ENCODE measurements around the gene COMP.
"Not testable (repeated sequence)": the region's sequence is repeated elsewhere in the genome, so short reads cannot be mapped to it uniquely, and the experiment has no call there.

DNA sequence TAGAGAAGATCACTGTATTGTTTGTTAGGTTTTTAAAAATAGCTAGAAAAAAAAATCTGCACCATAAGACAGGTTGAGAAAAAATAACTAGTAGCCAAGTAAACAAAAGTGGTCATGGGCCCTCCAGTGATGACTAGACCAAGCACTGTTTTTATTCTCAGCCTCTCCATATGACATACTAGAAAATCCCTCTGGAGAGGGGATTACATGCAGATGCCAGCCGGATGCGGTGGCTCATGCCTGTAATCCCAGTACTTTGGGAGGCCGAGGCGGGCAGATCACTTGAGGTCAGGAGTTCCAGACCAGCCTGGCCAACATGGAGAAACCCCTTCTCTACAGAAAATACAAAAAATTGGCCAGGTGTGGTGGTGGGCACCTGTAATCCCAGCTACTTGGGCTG, 25.5 kb upstream of the COMP start:
- TF ChIP-seq, protein P1, sequence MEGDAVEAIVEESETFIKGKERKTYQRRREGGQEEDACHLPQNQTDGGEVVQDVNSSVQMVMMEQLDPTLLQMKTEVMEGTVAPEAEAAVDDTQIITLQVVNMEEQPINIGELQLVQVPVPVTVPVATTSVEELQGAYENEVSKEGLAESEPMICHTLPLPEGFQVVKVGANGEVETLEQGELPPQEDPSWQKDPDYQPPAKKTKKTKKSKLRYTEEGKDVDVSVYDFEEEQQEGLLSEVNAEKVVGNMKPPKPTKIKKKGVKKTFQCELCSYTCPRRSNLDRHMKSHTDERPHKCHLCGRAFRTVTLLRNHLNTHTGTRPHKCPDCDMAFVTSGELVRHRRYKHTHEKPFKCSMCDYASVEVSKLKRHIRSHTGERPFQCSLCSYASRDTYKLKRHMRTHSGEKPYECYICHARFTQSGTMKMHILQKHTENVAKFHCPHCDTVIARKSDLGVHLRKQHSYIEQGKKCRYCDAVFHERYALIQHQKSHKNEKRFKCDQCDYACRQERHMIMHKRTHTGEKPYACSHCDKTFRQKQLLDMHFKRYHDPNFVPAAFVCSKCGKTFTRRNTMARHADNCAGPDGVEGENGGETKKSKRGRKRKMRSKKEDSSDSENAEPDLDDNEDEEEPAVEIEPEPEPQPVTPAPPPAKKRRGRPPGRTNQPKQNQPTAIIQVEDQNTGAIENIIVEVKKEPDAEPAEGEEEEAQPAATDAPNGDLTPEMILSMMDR (IDR thresholded peaks at IDR 0.05), result not testable (repeated sequence)
- not testable (repeated sequence) for TF ChIP-seq POLR2AphosphoS5 (IDR thresholded peaks at IDR 0.05)

All from esophagus muscularis mucosa (tissue), 3 donors.